HG02759 (cell line): Measurements from ENCODE around the gene SLC26A9.

Experiments
- ATAC-seq: cut with Tn5 transposase; IDR thresholded peaks from one replicate; pipeline ENCODE4 v1.9.1; 2021; ENCODE audit warnings: mild to moderate bottlenecking, moderate library complexity; ENCODE audit not compliant: unreplicated experiment

SLC26A9 gene, protein sequence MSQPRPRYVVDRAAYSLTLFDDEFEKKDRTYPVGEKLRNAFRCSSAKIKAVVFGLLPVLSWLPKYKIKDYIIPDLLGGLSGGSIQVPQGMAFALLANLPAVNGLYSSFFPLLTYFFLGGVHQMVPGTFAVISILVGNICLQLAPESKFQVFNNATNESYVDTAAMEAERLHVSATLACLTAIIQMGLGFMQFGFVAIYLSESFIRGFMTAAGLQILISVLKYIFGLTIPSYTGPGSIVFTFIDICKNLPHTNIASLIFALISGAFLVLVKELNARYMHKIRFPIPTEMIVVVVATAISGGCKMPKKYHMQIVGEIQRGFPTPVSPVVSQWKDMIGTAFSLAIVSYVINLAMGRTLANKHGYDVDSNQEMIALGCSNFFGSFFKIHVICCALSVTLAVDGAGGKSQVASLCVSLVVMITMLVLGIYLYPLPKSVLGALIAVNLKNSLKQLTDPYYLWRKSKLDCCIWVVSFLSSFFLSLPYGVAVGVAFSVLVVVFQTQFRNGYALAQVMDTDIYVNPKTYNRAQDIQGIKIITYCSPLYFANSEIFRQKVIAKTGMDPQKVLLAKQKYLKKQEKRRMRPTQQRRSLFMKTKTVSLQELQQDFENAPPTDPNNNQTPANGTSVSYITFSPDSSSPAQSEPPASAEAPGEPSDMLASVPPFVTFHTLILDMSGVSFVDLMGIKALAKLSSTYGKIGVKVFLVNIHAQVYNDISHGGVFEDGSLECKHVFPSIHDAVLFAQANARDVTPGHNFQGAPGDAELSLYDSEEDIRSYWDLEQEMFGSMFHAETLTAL

DNA sequence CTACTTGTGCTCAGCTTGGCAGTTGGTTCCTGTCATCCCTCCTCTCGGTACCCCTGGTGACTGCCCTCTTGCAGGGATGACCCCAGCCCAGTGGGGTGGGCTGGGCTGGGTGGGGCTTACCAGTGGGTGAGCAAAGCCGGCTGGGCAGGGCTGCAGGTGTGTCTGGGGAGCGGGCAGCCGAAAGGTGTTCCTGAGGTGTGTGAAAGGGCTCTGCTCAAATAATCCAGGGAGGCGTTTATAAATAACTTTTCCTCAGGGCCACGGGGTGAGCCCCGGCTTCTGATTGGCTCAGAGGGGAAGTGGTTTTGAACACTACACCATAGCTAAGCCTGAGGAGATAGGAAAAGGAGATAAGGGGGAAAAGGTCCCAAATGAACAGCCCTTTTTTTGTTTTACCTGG is at the start of gene SLC26A9:
TSS of gene SLC26A9 (minus strand) at position 212 of the 400 bp plus-strand sequence. CDS start 7,636 bp downstream, outside the sequence.
- no peak for ATAC-seq

DNA sequence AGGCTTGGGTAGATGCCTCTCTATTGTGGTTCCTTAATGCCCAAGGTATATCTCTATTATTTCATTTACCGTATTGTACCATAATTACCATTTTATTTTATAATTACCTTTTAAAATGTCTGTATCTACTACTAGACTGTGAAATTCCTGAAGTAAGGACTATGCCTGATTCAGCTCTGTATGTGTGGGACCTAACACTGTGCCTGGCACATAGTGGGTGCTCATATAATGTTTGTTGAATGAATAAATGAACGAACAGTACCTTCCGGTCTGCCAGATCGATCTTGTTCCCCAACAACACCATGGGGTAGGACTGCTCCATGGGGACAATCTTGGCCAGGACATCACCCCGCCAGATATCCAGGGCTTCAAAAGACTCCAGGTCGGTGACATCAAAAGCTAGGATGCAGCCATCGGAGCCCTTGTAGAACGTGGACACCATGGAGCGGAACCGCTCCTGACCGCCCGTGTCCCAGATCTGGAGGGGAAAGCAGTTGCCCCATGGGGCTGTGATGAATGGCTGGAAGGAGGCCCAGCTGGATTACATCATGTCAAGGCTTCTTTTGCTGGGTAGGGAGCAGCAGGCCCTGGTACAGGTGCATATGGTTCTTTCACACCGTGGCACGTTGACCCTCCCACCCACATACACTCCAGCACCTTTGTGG is 49.1 kb upstream of the SLC26A9 start:
- ATAC-seq, result no peak

DNA sequence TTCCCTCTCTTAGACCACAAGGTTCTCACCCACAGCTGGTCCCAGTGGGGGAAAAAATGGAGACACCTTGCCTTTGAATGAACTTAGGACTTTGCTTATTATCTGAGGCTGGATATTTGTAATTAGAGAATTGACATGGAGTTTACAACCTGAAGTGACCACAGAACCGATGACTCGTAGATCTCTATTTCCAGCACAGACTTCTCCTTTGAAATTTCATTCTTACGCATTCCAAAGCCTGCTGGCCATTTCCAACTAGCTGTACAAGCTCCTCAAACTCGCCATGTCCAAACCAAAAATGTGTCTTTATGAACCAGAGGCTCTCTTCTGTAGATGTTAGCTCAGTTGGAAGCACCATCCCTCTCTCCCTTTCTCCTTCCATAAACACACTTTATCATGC is 48.0 kb upstream of the SLC26A9 start:
- ATAC-seq, result no peak

DNA sequence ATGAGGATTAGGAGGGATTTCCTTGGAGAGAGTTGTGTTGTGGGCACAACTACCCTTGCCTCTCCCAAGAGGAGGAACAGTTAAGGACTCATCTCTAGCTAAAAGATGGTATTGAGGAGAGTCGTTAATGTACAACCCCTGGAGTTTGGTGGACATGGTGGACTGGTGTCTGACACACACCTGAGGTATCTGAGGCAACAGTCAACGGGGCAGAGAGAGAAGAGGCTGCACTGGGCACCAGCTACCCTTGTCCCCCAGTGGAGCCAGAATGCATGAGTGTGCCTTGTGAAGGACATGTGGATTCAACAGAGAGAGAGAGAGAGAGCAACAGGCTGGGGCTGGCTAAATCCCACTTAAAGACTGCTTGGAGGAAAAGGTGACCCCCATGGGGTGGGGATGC is 47.0 kb upstream of the SLC26A9 start:
- no peak for ATAC-seq

DNA sequence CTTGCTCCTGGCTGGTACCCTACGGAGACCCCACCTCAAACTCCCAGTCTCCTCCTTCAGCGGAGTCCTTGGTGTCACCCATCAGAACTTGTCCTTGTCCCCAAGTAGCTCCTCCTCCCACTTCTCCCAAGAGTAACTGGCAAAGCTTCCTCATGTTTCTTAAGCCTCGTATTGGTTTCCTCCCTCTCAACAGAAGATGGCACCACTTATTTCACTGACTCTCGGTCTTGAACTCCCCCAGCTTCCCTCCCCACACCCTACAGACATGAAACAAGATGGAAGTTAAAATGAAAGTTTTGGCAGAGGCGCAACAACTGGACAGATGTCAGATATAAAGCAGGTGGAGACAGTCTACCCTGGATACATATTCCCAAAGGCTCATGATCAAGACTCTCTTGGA is 46.5 kb upstream of the SLC26A9 start:
- no peak for ATAC-seq

DNA sequence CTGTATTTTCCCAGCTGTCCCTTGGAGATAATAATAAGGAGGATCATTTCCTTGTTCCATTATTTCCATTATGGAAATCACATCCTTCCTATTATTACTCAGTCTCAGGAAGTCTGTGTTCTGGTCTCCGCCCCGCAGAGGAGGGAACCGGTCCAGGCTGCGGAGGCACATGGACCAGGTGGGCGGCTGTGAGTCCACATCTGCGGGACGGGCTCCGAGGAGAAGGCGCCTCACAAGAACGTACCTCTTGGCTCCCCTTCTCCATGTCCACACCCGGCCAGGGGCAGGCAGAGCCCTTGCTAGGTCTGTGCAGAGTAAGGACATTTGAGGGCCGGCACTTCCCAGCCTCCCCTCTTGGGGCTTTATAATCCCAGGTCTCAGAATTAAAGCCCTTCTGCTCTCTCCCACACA is 45.3 kb upstream of the SLC26A9 start:
- ATAC-seq, result no peak

DNA sequence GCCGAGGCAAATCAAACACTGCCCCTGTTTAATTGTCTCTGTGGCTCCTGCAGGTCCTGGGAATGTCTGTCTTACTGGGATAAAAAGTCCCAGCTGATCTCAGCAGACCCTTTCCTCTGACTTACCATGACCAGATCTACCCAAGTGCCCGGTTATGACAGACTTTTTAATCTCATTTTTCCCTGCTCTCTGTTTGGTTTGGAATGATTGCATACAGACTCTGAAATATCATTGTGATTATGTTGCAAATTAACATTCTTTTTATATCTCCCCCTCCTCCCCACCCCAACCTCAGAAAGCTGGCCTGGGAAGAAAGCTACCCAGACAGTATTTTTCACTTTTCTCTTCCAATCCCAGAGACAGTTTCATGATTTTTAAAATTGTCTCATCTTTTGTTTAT is 43.6 kb upstream of the SLC26A9 start:
- no peak for ATAC-seq

DNA sequence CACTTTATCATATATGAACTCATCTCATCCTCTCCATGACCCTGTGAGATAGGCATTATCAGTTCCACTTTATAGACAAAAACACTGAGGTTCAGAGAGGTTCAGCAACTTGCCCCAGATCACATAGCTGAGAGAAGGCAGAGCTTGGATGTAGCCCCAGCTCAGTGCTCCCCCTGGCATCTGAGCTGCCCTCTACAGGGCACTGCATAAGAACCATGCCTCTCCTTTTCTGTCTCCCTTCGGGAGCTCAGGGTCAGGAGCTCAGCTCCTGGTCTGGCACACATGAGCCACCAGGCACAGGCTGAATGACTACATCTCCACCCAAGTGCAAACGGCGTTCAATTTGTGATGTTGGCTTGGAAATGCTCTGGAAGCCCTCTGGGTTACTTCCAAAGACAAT is 43.0 kb upstream of the SLC26A9 start:
- ATAC-seq, result no peak

DNA sequence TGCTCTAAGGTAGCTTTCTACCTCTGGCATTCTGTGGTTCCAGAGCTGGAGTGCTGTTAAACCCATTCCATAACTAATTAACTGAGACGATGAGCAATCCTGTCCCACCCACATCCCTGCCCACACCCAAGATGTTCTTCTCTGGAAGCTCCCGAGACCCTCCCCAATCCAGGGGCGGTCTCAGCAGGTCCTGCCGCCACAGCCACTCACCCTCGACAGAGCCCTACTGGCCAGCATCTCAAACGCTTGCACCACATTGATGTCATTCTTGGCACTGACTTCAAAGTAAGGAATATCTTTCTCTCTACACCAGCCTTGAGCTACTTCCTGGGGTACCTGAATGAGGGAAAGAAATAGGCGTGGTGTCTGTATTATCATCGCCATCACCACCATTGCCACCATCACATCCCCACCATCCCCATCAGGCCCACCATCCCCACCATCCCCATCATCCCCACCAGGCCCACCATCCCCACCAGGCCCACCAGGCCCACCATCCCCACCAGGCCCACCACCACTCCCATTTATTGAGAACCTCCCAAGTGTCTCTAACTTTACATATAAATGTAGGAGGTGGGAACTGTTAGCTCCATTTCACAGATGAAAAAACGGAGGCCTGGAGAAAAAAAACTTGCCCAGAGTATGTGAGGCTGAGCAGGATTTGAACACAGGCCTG is 42.2 kb upstream of the SLC26A9 start:
- ATAC-seq, result no peak

DNA sequence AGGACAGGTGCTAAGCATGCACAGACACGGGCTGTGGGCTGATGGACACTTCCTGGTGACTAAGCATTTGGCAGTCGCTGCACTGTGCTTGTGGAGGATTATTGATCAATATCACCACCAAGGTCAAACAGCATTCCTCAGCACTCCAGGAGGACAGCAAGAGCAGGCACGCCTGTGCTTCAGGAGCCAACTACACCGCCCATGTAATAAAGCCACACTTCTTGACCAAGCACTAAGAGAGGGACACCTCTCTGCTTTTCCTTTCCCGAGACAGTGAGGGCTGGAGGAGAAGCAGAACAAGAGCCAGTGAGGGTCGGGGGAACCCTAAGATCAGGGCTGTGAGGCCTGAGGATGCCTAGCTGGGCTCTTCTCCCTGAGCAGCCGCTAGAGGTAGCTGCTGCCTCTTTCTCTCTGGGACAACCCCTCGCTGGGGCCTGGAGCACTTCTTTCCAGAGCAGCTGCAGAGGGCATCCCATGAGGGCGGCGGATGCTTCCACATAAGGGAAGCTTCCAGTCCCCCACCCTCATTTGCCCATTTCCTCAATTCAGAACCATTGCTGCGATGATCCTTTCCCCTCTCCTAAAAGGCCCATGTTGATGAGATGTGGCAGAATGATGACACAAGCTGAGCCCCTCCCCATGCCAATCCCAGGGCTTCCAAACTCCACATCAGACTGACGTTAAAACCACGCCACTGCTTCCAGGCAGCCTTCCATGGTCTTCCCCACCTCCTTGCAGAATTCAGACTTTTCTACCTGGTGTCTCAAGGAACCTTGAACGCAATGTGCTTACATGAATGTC is 40.9 kb upstream of the SLC26A9 start:
- ATAC-seq, result no peak

DNA sequence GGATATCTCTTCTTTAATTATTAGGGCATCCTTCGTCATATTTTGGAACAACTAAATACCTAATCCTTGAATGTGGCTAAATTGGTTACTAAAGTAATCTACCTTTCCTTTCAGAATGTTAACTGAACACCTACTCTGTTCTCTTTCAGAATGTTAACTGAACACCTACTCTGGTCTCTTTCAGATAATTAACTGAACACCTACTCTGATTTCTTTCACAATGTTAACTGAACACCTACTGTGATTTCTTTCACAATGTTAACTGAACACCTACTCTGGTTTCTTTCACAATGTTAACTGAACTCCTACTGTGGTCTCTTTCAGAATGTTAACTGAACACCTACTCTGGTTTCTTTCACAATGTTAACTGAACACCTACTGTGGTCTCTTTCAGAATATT is 38.0 kb upstream of the SLC26A9 start:
- no peak for ATAC-seq

DNA sequence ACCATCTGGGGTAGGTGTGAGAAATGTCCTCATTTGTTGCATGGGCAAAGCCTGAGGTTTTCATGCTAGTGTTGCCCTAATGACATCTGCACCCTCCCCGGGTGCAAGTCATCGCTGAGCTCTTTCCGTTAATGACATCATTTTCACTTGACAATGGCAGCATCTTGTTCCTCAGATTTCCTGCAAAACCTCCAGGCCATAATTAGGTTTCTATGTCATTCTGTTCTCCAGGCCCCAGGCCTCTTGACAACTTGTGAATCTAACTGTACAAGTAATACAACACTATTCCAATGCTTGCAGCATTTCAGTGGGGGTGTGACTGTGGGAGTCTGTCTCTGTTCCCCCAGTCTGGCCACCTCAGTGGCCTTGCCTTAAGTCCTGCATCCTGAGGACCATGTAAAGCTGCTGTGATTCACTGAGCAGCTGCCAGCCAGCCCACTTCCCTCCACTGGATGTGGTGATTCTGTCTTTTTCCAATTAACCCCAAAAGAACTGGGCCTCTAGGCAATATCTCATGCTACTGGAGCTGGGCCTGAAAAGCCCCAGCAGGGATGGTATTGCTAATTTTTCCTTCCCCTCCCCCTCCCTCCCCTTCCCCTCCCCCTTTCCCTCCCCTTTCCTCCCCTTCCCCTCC is 37.1 kb upstream of the SLC26A9 start:
- no peak for ATAC-seq

DNA sequence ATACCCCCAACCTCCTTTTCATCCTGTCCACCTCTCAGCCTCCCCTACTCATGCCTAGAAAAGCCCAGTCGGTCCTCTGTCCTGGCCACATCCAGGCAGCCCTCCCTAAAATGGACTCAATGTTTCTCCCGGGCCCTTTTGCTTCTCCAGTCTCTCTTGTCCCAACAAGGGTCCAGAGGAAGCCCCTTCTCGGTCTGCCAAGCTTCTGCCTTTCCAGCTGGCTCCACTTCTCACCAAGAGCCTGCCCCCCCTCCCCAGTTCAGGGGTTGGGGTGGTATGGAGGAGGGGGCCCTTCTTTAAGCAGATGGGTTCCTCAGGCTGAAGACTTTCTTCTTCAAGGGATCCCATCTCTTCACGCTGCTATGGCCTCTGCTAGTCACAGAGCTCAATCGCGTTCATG is 36.0 kb upstream of the SLC26A9 start:
- no peak for ATAC-seq

DNA sequence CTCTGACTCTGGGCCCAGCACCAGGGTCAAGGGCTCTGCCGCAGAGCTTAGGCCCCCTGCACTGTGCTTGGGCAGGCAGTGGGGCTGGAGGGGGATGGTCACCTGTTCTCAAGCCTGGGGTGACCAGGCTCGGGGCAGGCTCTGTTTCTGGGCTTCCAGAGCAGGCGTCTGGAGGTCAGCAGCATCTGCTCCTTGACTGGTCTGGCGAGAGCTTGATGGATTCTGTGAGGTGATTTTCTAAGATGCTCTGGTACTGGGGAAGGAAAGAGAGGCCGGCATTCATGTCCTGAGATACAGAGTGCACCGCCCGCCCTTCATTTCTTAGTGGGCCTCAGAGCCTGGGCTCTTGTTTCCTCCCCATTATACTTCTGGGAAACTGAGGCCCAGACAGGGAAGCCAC is 35.4 kb upstream of the SLC26A9 start:
- ATAC-seq, result no peak

DNA sequence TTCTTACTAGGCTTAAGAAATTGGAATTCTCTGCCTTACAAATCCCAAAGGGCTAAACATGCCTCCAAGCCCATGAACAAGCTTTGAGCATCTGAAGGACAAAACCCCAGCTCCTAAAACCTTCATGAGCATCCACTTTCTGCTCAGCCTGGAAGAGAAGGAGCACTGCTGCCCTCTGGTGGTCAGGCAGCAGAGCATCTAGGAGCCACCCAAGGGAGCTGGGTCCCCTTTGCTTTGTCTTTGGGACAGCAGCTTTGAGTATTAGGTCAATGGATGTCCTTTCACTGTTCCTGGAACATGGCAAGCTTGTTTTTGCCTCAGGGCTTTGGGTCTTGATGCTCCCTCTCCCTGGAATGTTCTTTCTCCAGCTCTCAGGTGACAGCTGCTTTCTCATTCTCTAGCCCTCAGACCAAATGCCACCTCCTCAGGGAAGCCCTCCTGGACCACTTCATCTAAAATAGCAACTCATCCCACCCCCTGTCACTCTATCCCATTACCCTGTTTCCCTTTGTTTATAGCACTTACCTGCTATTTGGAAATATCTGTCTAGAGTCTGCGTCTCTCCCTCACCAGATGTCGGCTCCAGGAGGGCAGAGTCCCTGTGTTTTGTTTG is 34.3 kb upstream of the SLC26A9 start:
- ATAC-seq, result no peak

DNA sequence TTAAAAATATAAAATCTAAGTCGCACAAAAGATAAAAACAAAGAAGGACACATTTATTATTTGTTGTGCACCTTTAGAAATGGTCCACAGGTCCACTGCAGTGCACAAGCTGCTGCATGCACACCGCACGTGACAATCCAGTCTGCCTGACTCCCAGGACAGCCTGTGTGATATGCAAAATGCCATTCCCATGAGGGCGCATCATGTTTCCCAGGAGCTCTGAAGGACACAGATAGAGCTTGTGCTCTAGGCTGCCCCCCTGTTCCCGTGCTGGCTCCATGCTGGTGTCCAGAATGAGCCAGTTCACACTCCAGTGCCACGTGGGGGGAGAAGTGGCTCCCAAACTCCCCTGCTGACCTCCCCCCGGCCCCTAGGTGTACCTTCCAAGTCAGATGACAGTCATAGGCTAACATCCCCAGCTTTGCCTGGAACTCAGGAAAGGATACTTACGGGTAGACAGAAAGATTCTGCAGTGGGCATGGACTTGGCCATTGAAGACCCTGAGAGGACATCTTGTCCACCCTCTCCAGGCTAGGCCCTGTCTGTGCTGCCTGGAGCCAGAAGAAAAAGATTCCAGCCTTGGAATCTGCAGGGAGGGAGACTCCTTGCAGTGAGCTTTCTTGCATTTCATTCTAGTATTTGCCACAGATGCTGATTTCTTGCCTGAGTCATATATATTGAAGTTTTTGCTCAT is 33.6 kb upstream of the SLC26A9 start:
- no peak for ATAC-seq

DNA sequence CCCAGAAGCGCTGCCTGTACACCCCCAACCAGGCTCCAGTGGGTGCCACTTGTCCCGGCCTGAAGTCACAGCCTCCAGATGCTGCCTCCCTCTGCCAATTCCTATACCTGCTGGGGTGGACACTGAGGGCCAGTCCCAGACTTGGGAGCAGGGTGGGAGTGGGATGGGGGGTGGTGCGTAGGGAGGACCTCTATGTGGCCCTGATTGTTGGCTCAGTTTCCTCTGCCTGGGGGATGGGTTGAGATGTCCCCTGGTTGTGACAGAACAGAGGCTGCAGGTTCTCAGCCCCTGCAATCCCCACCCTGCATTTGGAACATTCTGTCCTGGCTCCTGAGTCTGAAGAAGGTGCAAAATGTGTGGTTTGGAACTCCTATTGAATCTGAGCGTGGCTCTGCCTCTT is 32.8 kb upstream of the SLC26A9 start:
- no peak for ATAC-seq

DNA sequence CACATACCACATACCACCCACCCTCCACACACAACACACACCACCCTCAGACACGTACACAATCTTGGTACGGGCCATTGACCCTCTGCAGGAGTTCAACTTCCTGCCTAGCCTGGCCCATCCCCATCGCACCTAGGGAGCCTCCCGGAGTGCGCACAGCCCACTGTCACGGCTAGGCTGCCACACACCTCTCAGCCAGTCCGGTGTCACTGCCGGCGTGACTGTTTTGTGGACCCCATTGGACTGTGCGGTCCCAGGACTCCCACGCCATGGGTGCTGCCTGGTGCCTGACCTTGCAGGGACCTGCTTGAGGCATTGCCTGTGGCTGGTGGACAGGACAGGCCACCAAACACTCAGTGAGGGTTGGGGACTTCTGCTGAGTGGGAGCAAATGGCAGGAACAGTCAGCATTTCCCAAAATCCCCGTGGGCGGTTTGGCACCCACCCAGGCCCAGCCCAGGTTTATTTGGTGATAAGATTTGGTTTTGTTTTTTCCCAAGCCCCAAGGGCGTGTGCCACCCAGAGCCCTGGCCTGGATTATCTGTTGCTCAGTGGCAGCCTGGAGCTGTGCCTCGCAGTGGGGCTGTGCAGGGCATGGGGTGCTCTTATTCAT is 32.2 kb upstream of the SLC26A9 start:
- no peak for ATAC-seq
